PFSK-1 (cell line): ENCODE data around the gene CDPF1.

Experiments
- POLR2AphosphoS5 ChIP-seq: IDR thresholded peaks from 2 replicates; pipeline ENCODE4 v1.6.1; 2012; ENCODE audit warnings: low read depth, mild to moderate bottlenecking, control low read depth, low read length, moderate library complexity
- TAF1 ChIP-seq: IDR thresholded peaks from 2 replicates; pipeline ENCODE4 v1.6.1; 2012; ENCODE audit warnings: low read length, control low read depth, borderline replicate concordance; ENCODE audit not compliant: insufficient read depth
- TF ChIP-seq, protein P1 (sequence below), 2 experiments: IDR thresholded peaks; 2 replicates each; pipeline versions ENCODE4 v1.6.1 to v1.8.0; 2011 to 2012; ENCODE audit warnings: low read depth in 2 of 2, low read length in 2 of 2, control low read depth in 1 of 2, inconsistent platforms in 1 of 2, mild to moderate bottlenecking in 1 of 2, moderate library complexity in 1 of 2; ENCODE audit not compliant: insufficient read depth in 1 of 2

DNA sequence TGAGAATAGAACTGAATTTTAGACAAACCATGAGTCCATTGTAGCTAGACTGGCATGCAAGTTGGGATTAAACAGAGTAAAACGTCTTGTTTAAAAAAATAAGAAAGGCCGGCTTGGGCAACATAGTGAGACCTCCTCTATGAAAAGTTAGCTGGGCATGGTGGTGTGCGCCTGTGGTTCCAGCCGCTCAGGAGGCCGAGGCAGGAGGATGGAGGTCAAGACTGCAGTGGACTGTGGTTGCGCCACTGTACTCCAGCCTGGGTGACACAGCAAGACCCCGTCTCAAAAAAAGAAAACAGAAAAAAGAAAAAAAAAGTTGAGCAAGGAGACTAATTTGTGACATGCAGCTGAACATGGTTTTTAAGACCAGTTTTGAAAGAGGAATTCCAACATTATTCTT lies 23.5 kb downstream of the CDPF1 start:
- TF ChIP-seq POLR2AphosphoS5 (no peak), TAF1 (no peak)
- TF ChIP-seq, protein P1, sequence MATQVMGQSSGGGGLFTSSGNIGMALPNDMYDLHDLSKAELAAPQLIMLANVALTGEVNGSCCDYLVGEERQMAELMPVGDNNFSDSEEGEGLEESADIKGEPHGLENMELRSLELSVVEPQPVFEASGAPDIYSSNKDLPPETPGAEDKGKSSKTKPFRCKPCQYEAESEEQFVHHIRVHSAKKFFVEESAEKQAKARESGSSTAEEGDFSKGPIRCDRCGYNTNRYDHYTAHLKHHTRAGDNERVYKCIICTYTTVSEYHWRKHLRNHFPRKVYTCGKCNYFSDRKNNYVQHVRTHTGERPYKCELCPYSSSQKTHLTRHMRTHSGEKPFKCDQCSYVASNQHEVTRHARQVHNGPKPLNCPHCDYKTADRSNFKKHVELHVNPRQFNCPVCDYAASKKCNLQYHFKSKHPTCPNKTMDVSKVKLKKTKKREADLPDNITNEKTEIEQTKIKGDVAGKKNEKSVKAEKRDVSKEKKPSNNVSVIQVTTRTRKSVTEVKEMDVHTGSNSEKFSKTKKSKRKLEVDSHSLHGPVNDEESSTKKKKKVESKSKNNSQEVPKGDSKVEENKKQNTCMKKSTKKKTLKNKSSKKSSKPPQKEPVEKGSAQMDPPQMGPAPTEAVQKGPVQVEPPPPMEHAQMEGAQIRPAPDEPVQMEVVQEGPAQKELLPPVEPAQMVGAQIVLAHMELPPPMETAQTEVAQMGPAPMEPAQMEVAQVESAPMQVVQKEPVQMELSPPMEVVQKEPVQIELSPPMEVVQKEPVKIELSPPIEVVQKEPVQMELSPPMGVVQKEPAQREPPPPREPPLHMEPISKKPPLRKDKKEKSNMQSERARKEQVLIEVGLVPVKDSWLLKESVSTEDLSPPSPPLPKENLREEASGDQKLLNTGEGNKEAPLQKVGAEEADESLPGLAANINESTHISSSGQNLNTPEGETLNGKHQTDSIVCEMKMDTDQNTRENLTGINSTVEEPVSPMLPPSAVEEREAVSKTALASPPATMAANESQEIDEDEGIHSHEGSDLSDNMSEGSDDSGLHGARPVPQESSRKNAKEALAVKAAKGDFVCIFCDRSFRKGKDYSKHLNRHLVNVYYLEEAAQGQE (IDR thresholded peaks at IDR 0.05; ENCODE audit: insufficient read depth in 1 of 2, low read depth in 2 of 2, low read length in 2 of 2), result no peak
